Neural crest cell (in vitro differentiated cells): ENCODE data around the gene USP47. TPM values are rescaled to one million over a fixed set of nuclear protein-coding genes. Genes with fewer than 3 reads are reported as not detected.

Experiments
- DNase-seq: peaks from one replicate; pipeline ENCODE4 v3.0.0; 2021; ENCODE audit warnings: low read depth, mixed read lengths, low spot score
- H3K27ac Mint-ChIP-seq: one replicate; pipeline ENCODE4 v1.8.0; 2021; ENCODE audit warnings: mild to moderate bottlenecking, mixed read lengths; ENCODE audit not compliant: unreplicated experiment
- H3K27me3 Mint-ChIP-seq: 2 replicates; pipeline ENCODE4 v1.8.0; 2021; ENCODE audit warnings: low read depth, mild to moderate bottlenecking, mixed read lengths
- H3K36me3 Mint-ChIP-seq: 2 replicates; pipeline ENCODE4 v1.8.0; 2021; ENCODE audit warnings: low read depth, mild to moderate bottlenecking, mixed read lengths
- H3K4me1 Mint-ChIP-seq: 2 replicates; pipeline ENCODE4 v1.8.0; 2021; ENCODE audit warnings: mixed read lengths
- H3K4me3 Mint-ChIP-seq: one replicate; pipeline ENCODE4 v1.8.0; 2021; ENCODE audit warnings: mild to moderate bottlenecking, mixed read lengths
- H3K9me3 Mint-ChIP-seq: 2 replicates; pipeline ENCODE4 v1.8.0; 2021; ENCODE audit warnings: mixed read lengths
- total RNA-seq: library from RNA; stranded (reverse); gene quantifications from 2 replicates; pipeline ENCODE4 v1.2.1, GENCODE V29; 2021
- TF ChIP-seq, protein P1 (sequence below): fragments of 200-600 bp; sonication (generic); conservative IDR thresholded peaks from 2 replicates; pipeline ENCODE4 v1.5.0; 2021; ENCODE audit warnings: antibody characterized with exemption, mild to moderate bottlenecking

The USP47 gene
- total RNA-seq, 1 donor from 2014 or later = 58.9 TPM

DNA sequence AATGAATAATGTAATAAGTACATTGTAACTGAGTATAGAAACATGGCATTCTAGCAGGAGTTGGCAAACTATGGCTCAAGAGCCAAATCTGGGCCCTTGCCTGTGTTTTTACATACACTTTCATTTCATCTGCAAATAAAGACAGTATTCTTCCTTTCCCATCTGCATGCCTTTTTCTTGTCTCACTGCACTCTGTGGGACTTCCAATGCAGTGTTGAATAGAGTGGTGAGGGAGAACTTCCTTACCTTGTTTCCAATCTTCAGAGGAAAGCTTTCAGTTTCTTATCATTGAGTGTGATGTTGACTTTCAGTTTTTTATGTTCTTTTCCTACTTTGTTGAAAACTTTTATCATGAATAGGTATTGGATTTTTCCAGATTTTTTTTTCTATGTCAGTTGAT lies 82.1 kb downstream of the USP47 start:
- no peaks in the 10 kb centered on the region for H3K4me1 Mint-ChIP-seq
- H3K27ac Mint-ChIP-seq = no peak overlapping the region
- TF ChIP-seq, protein P1, sequence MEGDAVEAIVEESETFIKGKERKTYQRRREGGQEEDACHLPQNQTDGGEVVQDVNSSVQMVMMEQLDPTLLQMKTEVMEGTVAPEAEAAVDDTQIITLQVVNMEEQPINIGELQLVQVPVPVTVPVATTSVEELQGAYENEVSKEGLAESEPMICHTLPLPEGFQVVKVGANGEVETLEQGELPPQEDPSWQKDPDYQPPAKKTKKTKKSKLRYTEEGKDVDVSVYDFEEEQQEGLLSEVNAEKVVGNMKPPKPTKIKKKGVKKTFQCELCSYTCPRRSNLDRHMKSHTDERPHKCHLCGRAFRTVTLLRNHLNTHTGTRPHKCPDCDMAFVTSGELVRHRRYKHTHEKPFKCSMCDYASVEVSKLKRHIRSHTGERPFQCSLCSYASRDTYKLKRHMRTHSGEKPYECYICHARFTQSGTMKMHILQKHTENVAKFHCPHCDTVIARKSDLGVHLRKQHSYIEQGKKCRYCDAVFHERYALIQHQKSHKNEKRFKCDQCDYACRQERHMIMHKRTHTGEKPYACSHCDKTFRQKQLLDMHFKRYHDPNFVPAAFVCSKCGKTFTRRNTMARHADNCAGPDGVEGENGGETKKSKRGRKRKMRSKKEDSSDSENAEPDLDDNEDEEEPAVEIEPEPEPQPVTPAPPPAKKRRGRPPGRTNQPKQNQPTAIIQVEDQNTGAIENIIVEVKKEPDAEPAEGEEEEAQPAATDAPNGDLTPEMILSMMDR = no peak
- peaks cover 4% of the 10 kb centered on the region for H3K9me3 Mint-ChIP-seq
- H3K36me3 Mint-ChIP-seq = peaks cover 38% of the 10 kb centered on the region
- H3K27me3 Mint-ChIP-seq = no peaks in the 10 kb centered on the region
- no peak overlapping the region for H3K4me3 Mint-ChIP-seq
- DNase-seq = no peak

DNA sequence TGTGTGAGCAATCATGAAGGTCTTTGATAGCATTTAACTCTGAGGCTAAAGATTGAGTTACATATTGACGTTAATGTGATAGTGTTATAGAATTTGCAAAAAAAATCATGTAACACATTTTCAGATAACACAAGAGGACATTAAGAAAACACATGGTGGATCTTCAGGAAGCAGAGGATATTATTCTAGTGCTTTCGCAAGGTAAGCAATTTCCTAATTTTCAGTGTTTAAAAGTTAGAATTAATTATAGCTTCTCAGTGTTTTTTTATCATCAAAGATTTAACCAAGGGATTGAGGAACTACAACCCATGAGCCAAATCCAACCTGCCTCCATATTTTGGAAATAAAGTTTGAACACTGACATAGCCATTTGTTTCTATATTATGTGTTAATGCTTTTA lies 88.1 kb downstream of the USP47 start:
- Mint-ChIP-seq H3K9me3 (peaks cover 4% of the 10 kb centered on the region), H3K36me3 (peaks cover 43% of the 10 kb centered on the region), H3K27ac (no peak overlapping the region), H3K4me1 (no peaks in the 10 kb centered on the region), H3K4me3 (no peak overlapping the region), H3K27me3 (no peaks in the 10 kb centered on the region)
- TF ChIP-seq, protein P1 = no peak
- DNase-seq = no peak

DNA sequence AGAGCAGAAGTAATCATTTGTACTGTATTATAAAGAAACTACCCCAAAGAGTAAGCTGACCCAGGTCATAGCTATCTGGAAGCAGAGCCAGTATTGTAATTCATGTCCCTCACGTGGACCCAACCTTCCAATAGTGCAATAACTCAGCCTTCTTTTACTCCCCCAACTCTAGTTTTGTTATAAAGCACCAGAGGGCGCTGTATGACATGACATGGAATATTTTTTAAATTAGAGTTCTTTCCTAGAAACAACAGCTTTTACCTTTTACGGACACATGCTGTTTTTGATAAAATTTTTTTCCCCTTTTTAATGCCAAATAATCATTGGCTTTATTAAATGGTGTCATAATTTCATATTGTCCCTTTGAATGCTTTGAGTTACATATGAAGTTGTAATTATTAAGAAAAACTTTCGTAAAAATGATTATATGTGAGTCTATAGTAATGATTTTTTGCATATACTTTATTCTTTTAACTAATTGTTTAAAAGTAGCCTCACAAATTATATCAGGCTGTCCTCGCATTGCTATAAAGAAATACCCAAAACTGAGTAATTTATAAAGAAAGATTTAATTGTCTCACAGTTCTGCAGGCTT lies 89.8 kb downstream of the USP47 start:
- H3K4me1 Mint-ChIP-seq = no peaks in the 10 kb centered on the region
- no peaks in the 10 kb centered on the region for H3K27me3 Mint-ChIP-seq
- DNase-seq = no peak
- H3K27ac Mint-ChIP-seq = no peak overlapping the region
- no peak overlapping the region for H3K4me3 Mint-ChIP-seq
- TF ChIP-seq, protein P1 = peak; percentile 80
- H3K9me3 Mint-ChIP-seq = peaks cover 4% of the 10 kb centered on the region
- peaks cover 34% of the 10 kb centered on the region for H3K36me3 Mint-ChIP-seq

DNA sequence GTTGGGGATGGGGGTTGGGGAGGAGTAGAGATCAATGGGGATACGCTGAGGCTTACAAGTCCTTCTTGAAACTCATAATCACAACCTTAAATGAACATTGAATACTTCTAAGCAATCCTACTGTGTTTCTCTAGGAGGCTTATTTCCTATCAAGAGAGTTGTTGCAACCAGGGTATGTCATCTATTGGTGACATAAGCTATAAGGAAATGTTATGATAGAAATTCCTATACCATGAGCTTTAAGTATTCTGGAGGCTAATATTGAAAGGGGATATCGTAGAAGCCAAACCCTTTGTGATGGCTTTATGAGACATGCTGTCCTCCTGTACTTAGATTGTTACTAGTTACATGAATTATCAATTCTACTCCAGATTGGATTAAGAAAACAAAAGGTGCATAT lies 93.8 kb downstream of the USP47 start:
- no peak for DNase-seq
- Mint-ChIP-seq H3K4me3 (no peak overlapping the region), H3K4me1 (peaks cover 2% of the 10 kb centered on the region), H3K9me3 (no peaks in the 10 kb centered on the region), H3K36me3 (peaks cover 34% of the 10 kb centered on the region), H3K27ac (no peak overlapping the region), H3K27me3 (no peaks in the 10 kb centered on the region)
- TF ChIP-seq, protein P1 = no peak

DNA sequence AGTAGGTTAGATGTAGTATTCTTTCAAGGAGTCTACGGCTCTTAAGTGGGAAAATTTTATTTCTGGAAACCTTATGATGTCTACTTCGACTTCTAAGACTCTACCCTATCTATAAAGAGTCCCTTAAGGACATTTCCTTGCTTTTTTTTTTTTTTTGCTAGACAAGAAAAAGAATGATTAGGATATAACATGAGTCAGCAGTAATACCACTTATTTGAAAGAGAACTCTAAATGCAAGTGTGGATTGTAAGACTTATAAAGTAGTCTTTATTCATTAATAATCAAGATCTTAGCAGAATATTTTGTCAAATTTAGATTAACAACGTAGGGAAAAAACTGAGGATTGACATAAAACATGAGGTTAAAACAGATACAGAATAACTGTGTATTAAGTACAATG lies 95.7 kb downstream of the USP47 start:
- TF ChIP-seq, protein P1 = no peak
- Mint-ChIP-seq H3K9me3 (no peaks in the 10 kb centered on the region), H3K27ac (no peak overlapping the region), H3K36me3 (peaks cover 29% of the 10 kb centered on the region), H3K4me1 (peaks cover 5% of the 10 kb centered on the region), H3K27me3 (no peaks in the 10 kb centered on the region), H3K4me3 (no peak overlapping the region)
- DNase-seq = no peak

DNA sequence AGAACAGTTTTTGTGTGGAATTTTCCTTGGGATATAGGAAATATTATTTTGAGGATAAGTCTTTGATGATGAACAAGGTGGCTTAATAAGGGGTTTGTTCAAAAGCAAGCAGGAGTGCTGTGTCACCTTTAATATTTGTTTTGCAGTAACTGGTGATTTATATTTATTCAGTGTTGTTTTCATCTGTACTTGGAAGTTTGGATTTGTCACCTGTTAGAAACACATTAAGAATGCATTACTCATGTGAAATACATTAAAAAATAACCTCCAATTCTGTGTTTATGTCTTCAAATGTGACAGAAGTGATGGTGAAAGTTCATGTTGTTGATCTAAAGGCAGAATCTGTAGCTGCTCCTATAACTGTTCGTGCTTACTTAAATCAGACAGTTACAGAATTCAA lies 96.2 kb downstream of the USP47 start:
- peaks cover 28% of the 10 kb centered on the region for H3K36me3 Mint-ChIP-seq
- H3K27me3 Mint-ChIP-seq = no peaks in the 10 kb centered on the region
- no peak for DNase-seq
- peaks cover 5% of the 10 kb centered on the region for H3K4me1 Mint-ChIP-seq
- no peak overlapping the region for H3K4me3 Mint-ChIP-seq
- no peak overlapping the region for H3K27ac Mint-ChIP-seq
- TF ChIP-seq, protein P1 = no peak
- H3K9me3 Mint-ChIP-seq = no peaks in the 10 kb centered on the region
